A549 (cell line): ENCODE data around the gene TRMT2A. TPM values are rescaled to one million over a fixed set of nuclear protein-coding genes. Genes with fewer than 3 reads are reported as not detected.
A peak's percentile ranks its signal among the peaks of the same experiment; 100 is the strongest.

Experiments
- ATAC-seq, 2 experiments: fragments of 200-7000 bp in 1 of 2; fragments of >200 bp in 1 of 2; cut with Nextera tagmentation in 1 of 2; cut with Tn5 transposase in 1 of 2; 3 replicates each; pipeline versions ENCODE4 v1.8.0 to v1.9.1; 2018 to 2020; ENCODE audit warnings: mild to moderate bottlenecking in 1 of 2, moderate library complexity in 1 of 2
- CTCF ChIA-PET: fragments of 300-600 bp; sonication (Branson Sonifier 250); formaldehyde crosslinking; extraction: SDS; loops from one replicate; lab custom pipeline; 2021; ENCODE audit warnings: antibody characterized with exemption, inconsistent platforms; lab: Yijun Ruan, JAX
- POLR2A ChIA-PET: fragments of 350-600 bp; formaldehyde crosslinking; extraction: SDS; loops from one replicate; lab custom pipeline; 2021; ENCODE audit warnings: antibody characterized with exemption, inconsistent platforms; lab: Yijun Ruan, JAX
- DNase-seq, 2 experiments: peaks; one replicate each; pipeline versions ENCODE4 v3.0.0 to v3.0.0-alpha.2; 2011 to 2016; ENCODE audit warnings: low read depth in 1 of 2, low spot score in 1 of 2
- FAIRE-seq: peaks from 2 replicates; lab custom pipeline; 2011; peaks lifted over from hg19 to GRCh38; lab: Jason Lieb, UNC
- H3K27ac ChIP-seq, 2 experiments: fragments of >200 bp; sonication (Bioruptor Twin); formaldehyde crosslinking; 3 replicates each; pipeline ENCODE4 v1.5.1; 2016 to 2017
- H3K4me1 ChIP-seq: fragments of >200 bp; sonication (Bioruptor Twin); formaldehyde crosslinking; 3 replicates; pipeline ENCODE4 v1.6.1; 2016
- H3K4me2 ChIP-seq: fragments of >200 bp; sonication (Bioruptor Twin); formaldehyde crosslinking; 3 replicates; pipeline ENCODE4 v1.6.1; 2016
- H3K4me3 ChIP-seq: fragments of >200 bp; sonication (Bioruptor Twin); formaldehyde crosslinking; 3 replicates; pipeline ENCODE4 v1.5.1; 2016
- H3K9me3 ChIP-seq: fragments of >200 bp; sonication (Bioruptor Twin); formaldehyde crosslinking; 3 replicates; pipeline ENCODE4 v1.6.1; 2016
- BCL3 ChIP-seq: fragments of >200 bp; sonication (Bioruptor Twin); formaldehyde crosslinking; IDR thresholded peaks from 3 replicates; pipeline ENCODE4 v1.6.1; 2016
- CBX8 ChIP-seq: fragments of 200-600 bp; sonication (generic); IDR thresholded peaks from 2 replicates; pipeline ENCODE4 v1.6.1; 2016
- CEBPB ChIP-seq, 2 experiments: fragments of >200 bp in 1 of 2; sonication (Bioruptor Twin) in 1 of 2; formaldehyde crosslinking in 1 of 2; IDR thresholded peaks; 2 replicates each; pipeline ENCODE4 v1.6.1; 2012 to 2016
- CHD2 ChIP-seq: fragments of 150-350 bp; IDR thresholded peaks from 2 replicates; pipeline ENCODE4 v1.6.1; 2014; ENCODE audit warnings: low read length; ENCODE audit not compliant: partially characterized antibody
- E2F6 ChIP-seq: IDR thresholded peaks from 2 replicates; pipeline ENCODE4 v1.6.1; 2012; ENCODE audit warnings: low read depth, borderline replicate concordance
- EHF ChIP-seq: fragments of 250-450 bp; sonication (Bioruptor Pico); IDR thresholded peaks from 2 replicates; pipeline ENCODE4 v1.5.0; 2020; ENCODE audit warnings: mild to moderate bottlenecking
- EHMT2 ChIP-seq: fragments of 200-600 bp; sonication (generic); IDR thresholded peaks from 2 replicates; pipeline ENCODE4 v1.6.1; 2016; ENCODE audit warnings: antibody characterized with exemption, low read depth, mild to moderate bottlenecking, moderate library complexity
- FOXS1 ChIP-seq: fragments of 250-450 bp; sonication (Bioruptor Pico); IDR thresholded peaks from 2 replicates; pipeline ENCODE4 v1.5.0; 2020; ENCODE audit warnings: mild to moderate bottlenecking, moderate library complexity
- GATA3 ChIP-seq: IDR thresholded peaks from 2 replicates; pipeline ENCODE4 v1.6.1; 2012; ENCODE audit warnings: borderline replicate concordance
- HDAC2 ChIP-seq: fragments of 200-600 bp; sonication (generic); IDR thresholded peaks from 2 replicates; pipeline ENCODE4 v1.6.1; 2016
- HEYL ChIP-seq: fragments of 250-450 bp; sonication (Bioruptor Pico); IDR thresholded peaks from 2 replicates; pipeline ENCODE4 v1.8.0; 2021; ENCODE audit warnings: mild to moderate bottlenecking, moderate library complexity
- HOXA7 ChIP-seq: fragments of 250-450 bp; sonication (Bioruptor Pico); IDR thresholded peaks from 2 replicates; pipeline ENCODE4 v1.5.0; 2020; ENCODE audit warnings: mild to moderate bottlenecking, moderate library complexity
- HOXB13 ChIP-seq: fragments of 250-450 bp; sonication (Bioruptor Pico); IDR thresholded peaks from 2 replicates; pipeline ENCODE4 v1.5.0; 2020; ENCODE audit warnings: low read depth, mild to moderate bottlenecking, moderate library complexity
- HOXB5 ChIP-seq: fragments of 250-450 bp; sonication (Bioruptor Pico); IDR thresholded peaks from 2 replicates; pipeline ENCODE4 v1.5.0; 2020; ENCODE audit warnings: mild to moderate bottlenecking, moderate library complexity
- JUN ChIP-seq, 2 experiments: fragments of >200 bp; sonication (Bioruptor Twin); formaldehyde crosslinking; IDR thresholded peaks; 2 replicates in 1 of 2; 3 replicates in 1 of 2; pipeline ENCODE4 v1.6.1; 2016 to 2017
- JUNB ChIP-seq: fragments of >200 bp; sonication (Bioruptor Twin); formaldehyde crosslinking; IDR thresholded peaks from 2 replicates; pipeline ENCODE4 v1.6.1; 2016
- KDM5A ChIP-seq: fragments of 200-600 bp; sonication (generic); IDR thresholded peaks from 2 replicates; pipeline ENCODE4 v1.6.1; 2016; ENCODE audit warnings: antibody characterized with exemption, mild to moderate bottlenecking
- MAX ChIP-seq: IDR thresholded peaks from 2 replicates; pipeline ENCODE4 v1.6.1; 2012
- MAZ ChIP-seq: fragments of 150-350 bp; IDR thresholded peaks from 2 replicates; pipeline ENCODE4 v1.6.1; 2014; ENCODE audit warnings: antibody characterized with exemption, low read depth, low read length, borderline replicate concordance
- MYC ChIP-seq: IDR thresholded peaks from 2 replicates; pipeline ENCODE4 v1.6.1; 2012; ENCODE audit warnings: mild to moderate bottlenecking, inconsistent platforms, low read length, improper control_type of control experiment, borderline replicate concordance
- NFE2L2 ChIP-seq: fragments of 150-350 bp; conservative IDR thresholded peaks from 2 replicates; pipeline ENCODE4 v1.6.1; 2014; ENCODE audit warnings: low read length
- NR3C1 ChIP-seq: fragments of >200 bp; sonication (Bioruptor Twin); formaldehyde crosslinking; IDR thresholded peaks from 3 replicates; pipeline ENCODE4 v1.6.1; 2017
- PBX3 ChIP-seq: IDR thresholded peaks from 2 replicates; pipeline ENCODE4 v1.6.1; 2012
- POLR2AphosphoS2 ChIP-seq: conservative IDR thresholded peaks from 2 replicates; pipeline ENCODE4 v1.6.1; 2012; ENCODE audit warnings: low read length, improper control_type of control experiment, inconsistent platforms
- RAD21 ChIP-seq, 2 experiments: fragments of >200 bp in 1 of 2; sonication (Bioruptor Twin) in 1 of 2; formaldehyde crosslinking in 1 of 2; IDR thresholded peaks in 1 of 2; conservative IDR thresholded peaks in 1 of 2; 2 replicates in 1 of 2; 3 replicates in 1 of 2; pipeline ENCODE4 v1.6.1; 2012 to 2018; ENCODE audit warnings: inconsistent platforms in 1 of 2
- RARB ChIP-seq: fragments of 250-450 bp; sonication (Bioruptor Pico); IDR thresholded peaks from 2 replicates; pipeline ENCODE4 v1.8.0; 2021; ENCODE audit warnings: mild to moderate bottlenecking, moderate library complexity
- RFX5 ChIP-seq: fragments of 450-650 bp; IDR thresholded peaks from 2 replicates; pipeline ENCODE4 v1.7.1; 2014; ENCODE audit warnings: antibody characterized with exemption, mild to moderate bottlenecking, moderate library complexity
- SMC3 ChIP-seq: fragments of >200 bp; sonication (Bioruptor Twin); formaldehyde crosslinking; IDR thresholded peaks from 3 replicates; pipeline ENCODE4 v1.6.1; 2018; ENCODE audit warnings: inconsistent platforms
- SREBF2 ChIP-seq: fragments of 450-650 bp; IDR thresholded peaks from 2 replicates; pipeline ENCODE4 v1.6.1; 2014; ENCODE audit warnings: mild to moderate bottlenecking, moderate library complexity
- TP53 ChIP-seq: fragments of 250-450 bp; sonication (Bioruptor Pico); IDR thresholded peaks from 2 replicates; pipeline ENCODE4 v1.5.0; 2021; ENCODE audit warnings: mild to moderate bottlenecking, moderate library complexity
- ZC3H11A ChIP-seq: fragments of 450-650 bp; IDR thresholded peaks from 2 replicates; pipeline ENCODE4 v1.6.1; 2014; ENCODE audit warnings: antibody characterized with exemption, mild to moderate bottlenecking
- ZNF302 ChIP-seq: fragments of 250-450 bp; sonication (Bioruptor Pico); IDR thresholded peaks from 2 replicates; pipeline ENCODE4 v1.9.0; 2021; ENCODE audit warnings: inconsistent platforms, mild to moderate bottlenecking, moderate library complexity
- ZSCAN20 ChIP-seq: fragments of 250-450 bp; sonication (Bioruptor Pico); IDR thresholded peaks from 2 replicates; pipeline ENCODE4 v1.8.0; 2022; ENCODE audit warnings: mild to moderate bottlenecking, moderate library complexity
- WGBS: methylation state at CpG from one replicate; pipeline ENCODE4 v1.1.6; 2017; ENCODE audit errors: missing lambda C conversion rate; 5-methylcytosine and 5-hydroxymethylcytosine counted together
- polyA plus RNA-seq, 4 experiments: library from polyadenylated mRNA; depleted of rRNA in 3 of 4; stranded (reverse); fragments of >200 nt; fragmentation: RNase III in 1 of 4; extraction: RNeasy Plus Mini Kit Qiagen cat#74134 plus additional on column Dnase treatment in 1 of 4; gene quantifications; 2 replicates in 3 of 4; 3 replicates in 1 of 4; pipeline ENCODE4 v1.2.3, GENCODE V29; 2011 to 2017
- TF ChIP-seq, protein P1 (sequence below): fragments of 250-450 bp; sonication (Bioruptor Pico); IDR thresholded peaks from 2 replicates; pipeline ENCODE4 v1.5.0; 2021; ENCODE audit warnings: mild to moderate bottlenecking, moderate library complexity, borderline replicate concordance
- TF ChIP-seq, protein P2 (sequence below): fragments of 450-650 bp; IDR thresholded peaks from 2 replicates; pipeline ENCODE4 v1.6.1; 2014; ENCODE audit warnings: antibody characterized with exemption

Gene TRMT2A
- polyA plus RNA-seq, 2 of the 4 experiments (the other 2 are of a cell fraction): 12.3 to 28.8 TPM

GRCh38 chr22:20079745-20080444 is 37.1 kb downstream of the TRMT2A start, which contains the start of gene DGCR8:
DGCR8 (plus strand) TSS chr22:20080241; CDS start chr22:20085964, 5,723 bp downstream.
- peak; percentile 81 to 91 for DNase-seq
- no peak for FAIRE-seq
- WGBS: 3% methylated on average over 18 of the region's 100 CpGs
- peak; percentile 91 to 96 for ATAC-seq
- ChIA-PET CTCF (interaction anchor here (1.5 kb wide), 1 partner anchor 77 kb away, joined by 3 read pairs; no protein-coding TSS in a partner anchor), POLR2A (interaction anchor here (0.7 to 1.0 kb wide), 3 partner anchors 10 to 23 kb away, joined by 3 to 4 read pairs (median 3); no protein-coding TSS in a partner anchor)
- peaks cover 16% of the 10 kb centered on the region; the same call in 2 of the 3 replicates for H3K4me1 ChIP-seq
- peak within 1 kb of the TSS; percentile 96 to 100 for H3K27ac ChIP-seq
- H3K9me3 ChIP-seq: no peaks in the 10 kb centered on the region
- peak within 1 kb of the TSS; percentile 61 for H3K4me3 ChIP-seq
- H3K4me2 ChIP-seq: peak within 1 kb of the TSS; percentile 97
- TF ChIP-seq HEYL (CRISPR knock-in tag) (no peak), FOXS1 (no peak), RARB (CRISPR knock-in tag) (no peak), CEBPB (IDR thresholded peaks at IDR 0.05) (no peak), POLR2AphosphoS2 (no peak), E2F6 (peak; percentile 97), ZNF302 (CRISPR knock-in tag) (peak; percentile 47; the same call in 1 of the 2 replicates), RAD21 (conservative IDR thresholded peaks at IDR 0.05 in 1 of 2, IDR thresholded peaks at IDR 0.05 in 1 of 2) (no peak), NFE2L2 (no peak), ZC3H11A (no peak), HOXA7 (CRISPR knock-in tag) (no peak), HOXB13 (CRISPR knock-in tag) (peak; percentile 87), JUN (IDR thresholded peaks at IDR 0.05) (peak; percentile 67 to 75), HDAC2 (no peak), NR3C1 (no peak), MAZ (no peak), HOXB5 (CRISPR knock-in tag) (no peak), RFX5 (no peak), CHD2 (peak; percentile 27), JUNB (no peak), SREBF2 (no peak), MAX (peak; percentile 93), ZSCAN20 (CRISPR knock-in tag) (no peak), SMC3 (no peak), EHMT2 (no peak), PBX3 (0 out of 2 replicates have a peak, but pooled peaks have one; percentile 36), BCL3 (peak; percentile 38; the same call in 1 of the 3 replicates), KDM5A (no peak), GATA3 (no peak), MYC (no peak), TP53 (0 out of 2 replicates have a peak, but pooled peaks have one; percentile 59), EHF (CRISPR knock-in tag) (no peak), CBX8 (no peak)
- TF ChIP-seq, protein P1, sequence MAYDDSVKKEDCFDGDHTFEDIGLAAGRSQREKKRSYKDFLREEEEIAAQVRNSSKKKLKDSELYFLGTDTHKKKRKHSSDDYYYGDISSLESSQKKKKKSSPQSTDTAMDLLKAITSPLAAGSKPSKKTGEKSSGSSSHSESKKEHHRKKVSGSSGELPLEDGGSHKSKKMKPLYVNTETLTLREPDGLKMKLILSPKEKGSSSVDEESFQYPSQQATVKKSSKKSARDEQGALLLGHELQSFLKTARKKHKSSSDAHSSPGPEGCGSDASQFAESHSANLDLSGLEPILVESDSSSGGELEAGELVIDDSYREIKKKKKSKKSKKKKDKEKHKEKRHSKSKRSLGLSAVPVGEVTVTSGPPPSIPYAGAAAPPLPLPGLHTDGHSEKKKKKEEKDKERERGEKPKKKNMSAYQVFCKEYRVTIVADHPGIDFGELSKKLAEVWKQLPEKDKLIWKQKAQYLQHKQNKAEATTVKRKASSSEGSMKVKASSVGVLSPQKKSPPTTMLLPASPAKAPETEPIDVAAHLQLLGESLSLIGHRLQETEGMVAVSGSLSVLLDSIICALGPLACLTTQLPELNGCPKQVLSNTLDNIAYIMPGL (CRISPR knock-in tag): no peak
- TF ChIP-seq, protein P2, sequence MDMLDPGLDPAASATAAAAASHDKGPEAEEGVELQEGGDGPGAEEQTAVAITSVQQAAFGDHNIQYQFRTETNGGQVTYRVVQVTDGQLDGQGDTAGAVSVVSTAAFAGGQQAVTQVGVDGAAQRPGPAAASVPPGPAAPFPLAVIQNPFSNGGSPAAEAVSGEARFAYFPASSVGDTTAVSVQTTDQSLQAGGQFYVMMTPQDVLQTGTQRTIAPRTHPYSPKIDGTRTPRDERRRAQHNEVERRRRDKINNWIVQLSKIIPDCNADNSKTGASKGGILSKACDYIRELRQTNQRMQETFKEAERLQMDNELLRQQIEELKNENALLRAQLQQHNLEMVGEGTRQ: no peak
